Progenitor cell of endocrine pancreas (in vitro differentiated cells): ENCODE results near the gene MTHFD1L. TPM values are rescaled to one million over a fixed set of nuclear protein-coding genes. Genes with fewer than 3 reads are reported as not detected.

Experiments used
- DNase-seq: peaks from one replicate; pipeline ENCODE4 v3.0.0; 2021; ENCODE audit warnings: low spot score; ENCODE audit not compliant: unreplicated experiment
- H3K27ac Mint-ChIP-seq: 2 replicates; pipeline ENCODE4 v1.8.0; 2021; ENCODE audit warnings: mild to moderate bottlenecking, moderate library complexity, mixed read lengths
- H3K27me3 Mint-ChIP-seq: 2 replicates; pipeline ENCODE4 v1.8.0; 2021; ENCODE audit warnings: mixed read lengths
- H3K36me3 Mint-ChIP-seq: 2 replicates; pipeline ENCODE4 v1.8.0; 2022; ENCODE audit warnings: mixed read lengths; ENCODE audit not compliant: insufficient read depth
- H3K4me1 Mint-ChIP-seq: 2 replicates; pipeline ENCODE4 v1.8.0; 2021; ENCODE audit warnings: low read depth, mixed read lengths
- H3K4me3 Mint-ChIP-seq: 2 replicates; pipeline ENCODE4 v1.8.0; 2021; ENCODE audit warnings: low read depth, mild to moderate bottlenecking, moderate library complexity, mixed read lengths
- H3K9me3 Mint-ChIP-seq: 2 replicates; pipeline ENCODE4 v1.8.0; 2021; ENCODE audit warnings: low read depth, mixed read lengths
- CTCF ChIP-seq: fragments of 200-600 bp; sonication (generic); IDR thresholded peaks from one replicate; pipeline ENCODE4 v1.5.0; 2021; ENCODE audit warnings: antibody characterized with exemption, mild to moderate bottlenecking; ENCODE audit not compliant: unreplicated experiment
- total RNA-seq: library from RNA; stranded (reverse); gene quantifications from 2 replicates; pipeline ENCODE4 v1.2.1, GENCODE V29; 2021

Gene MTHFD1L
- total RNA-seq, 1 donor from 2014 or later = 37.4 TPM

- Mint-ChIP-seq H3K27ac (no peak overlapping the region), H3K9me3 (no peaks in the 10 kb centered on the region), H3K4me3 (no peak overlapping the region), H3K36me3 (peaks cover 20% of the 10 kb centered on the region), H3K4me1 (no peaks in the 10 kb centered on the region), H3K27me3 (no peaks in the 10 kb centered on the region)
- no peak for TF ChIP-seq CTCF
- DNase-seq = no peak
Measured at GRCh38 chr6:151052021-151052646, 186.6 kb downstream of the MTHFD1L start.

- DNase-seq = no peak
- Mint-ChIP-seq H3K36me3 (peaks cover 13% of the 10 kb centered on the region), H3K9me3 (no peaks in the 10 kb centered on the region), H3K4me1 (no peaks in the 10 kb centered on the region), H3K4me3 (no peak overlapping the region), H3K27ac (no peak overlapping the region), H3K27me3 (no peaks in the 10 kb centered on the region)
- no peak for TF ChIP-seq CTCF
Measured at GRCh38 chr6:151054306-151054705, 188.8 kb downstream of the MTHFD1L start.

GRCh38 chr6:151056230-151056907 is 190.9 kb downstream of the MTHFD1L start:
- Mint-ChIP-seq H3K4me1 (peaks cover 16% of the 10 kb centered on the region), H3K36me3 (peaks cover 14% of the 10 kb centered on the region), H3K4me3 (no peak overlapping the region), H3K9me3 (no peaks in the 10 kb centered on the region), H3K27ac (no peak overlapping the region), H3K27me3 (no peaks in the 10 kb centered on the region)
- no peak for DNase-seq
- TF ChIP-seq CTCF = no peak

GRCh38 chr6:151057061-151057460 is 191.6 kb downstream of the MTHFD1L start:
- Mint-ChIP-seq H3K9me3 (no peaks in the 10 kb centered on the region), H3K36me3 (peaks cover 11% of the 10 kb centered on the region), H3K27ac (no peak overlapping the region), H3K4me3 (no peak overlapping the region), H3K4me1 (peaks cover 16% of the 10 kb centered on the region), H3K27me3 (no peaks in the 10 kb centered on the region)
- TF ChIP-seq CTCF = no peak
- no peak for DNase-seq

DNA sequence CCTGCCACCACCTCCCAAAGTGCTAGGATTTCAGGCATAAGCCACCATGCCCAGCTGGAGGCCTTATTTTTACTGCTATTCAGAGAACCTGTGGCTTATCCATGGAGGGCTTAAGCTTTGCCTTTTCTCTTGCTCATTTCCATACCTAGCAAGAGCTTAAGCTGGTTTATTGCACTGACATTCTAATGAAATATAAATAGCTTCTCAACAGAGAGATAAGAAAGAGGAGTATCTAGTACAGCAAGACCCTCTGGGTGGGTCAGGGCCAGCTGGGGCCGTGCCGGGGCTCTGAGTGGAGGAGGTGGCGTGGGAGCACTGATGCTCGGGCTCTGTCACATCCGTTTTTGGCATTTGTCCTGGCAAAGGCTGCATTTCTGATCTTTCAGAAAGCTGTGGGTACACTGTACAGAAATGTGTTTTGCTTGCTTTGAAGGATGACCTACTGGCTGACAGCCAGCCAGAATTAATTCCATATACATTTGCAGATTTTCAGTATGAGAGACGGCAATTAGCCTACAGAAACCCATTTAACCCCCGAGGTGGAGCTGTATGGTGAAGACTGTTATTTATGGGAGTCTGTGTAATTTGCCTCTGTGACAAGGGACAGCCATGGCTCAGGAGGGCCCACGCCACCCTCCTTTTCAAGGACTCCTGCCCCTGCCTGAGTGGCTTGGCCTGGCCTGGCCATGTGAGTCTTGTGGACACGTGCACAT is 192.7 kb downstream of the MTHFD1L start:
- H3K9me3 Mint-ChIP-seq = no peaks in the 10 kb centered on the region
- H3K4me3 Mint-ChIP-seq = no peak overlapping the region
- no peak for DNase-seq
- peaks cover 11% of the 10 kb centered on the region for H3K36me3 Mint-ChIP-seq
- TF ChIP-seq CTCF = no peak
- H3K4me1 Mint-ChIP-seq = peaks cover 16% of the 10 kb centered on the region
- no peaks in the 10 kb centered on the region for H3K27me3 Mint-ChIP-seq
- H3K27ac Mint-ChIP-seq = no peak overlapping the region
